GM18502 (cell line): Measurements from ENCODE around the gene AMN.
A peak's percentile ranks its signal among the peaks of the same experiment; 100 is the strongest.
"Not testable (repeated sequence)": the region's sequence is repeated elsewhere in the genome, so short reads cannot be mapped to it uniquely, and the experiment has no call there.

ENCODE experiments used
- ATAC-seq: cut with Tn5 transposase; IDR thresholded peaks from one replicate; pipeline ENCODE4 v1.9.1; 2021; ENCODE audit warnings: mild to moderate bottlenecking; ENCODE audit not compliant: unreplicated experiment, poor library complexity

Gene AMN

DNA sequence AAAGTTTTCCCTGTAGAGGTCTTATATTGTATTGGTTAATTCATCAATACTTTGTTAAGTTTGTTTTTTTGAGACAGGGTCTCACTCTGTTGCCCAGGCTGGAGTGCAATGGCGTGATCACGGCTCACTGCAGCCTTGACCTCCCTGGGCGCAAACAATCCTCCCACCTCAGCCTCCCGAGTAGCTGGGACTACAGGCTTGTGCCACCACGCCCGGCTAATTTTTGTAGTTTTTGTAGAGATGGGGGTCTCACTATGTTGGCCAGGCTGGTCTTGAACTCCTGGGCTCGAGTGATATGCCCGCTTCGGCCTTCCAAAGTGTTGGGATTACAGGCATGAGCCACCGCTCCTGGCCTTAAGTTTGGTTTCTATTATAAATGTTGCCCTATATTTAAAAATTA lies 4.4 kb downstream of the AMN start:
- not testable (repeated sequence) for ATAC-seq

DNA sequence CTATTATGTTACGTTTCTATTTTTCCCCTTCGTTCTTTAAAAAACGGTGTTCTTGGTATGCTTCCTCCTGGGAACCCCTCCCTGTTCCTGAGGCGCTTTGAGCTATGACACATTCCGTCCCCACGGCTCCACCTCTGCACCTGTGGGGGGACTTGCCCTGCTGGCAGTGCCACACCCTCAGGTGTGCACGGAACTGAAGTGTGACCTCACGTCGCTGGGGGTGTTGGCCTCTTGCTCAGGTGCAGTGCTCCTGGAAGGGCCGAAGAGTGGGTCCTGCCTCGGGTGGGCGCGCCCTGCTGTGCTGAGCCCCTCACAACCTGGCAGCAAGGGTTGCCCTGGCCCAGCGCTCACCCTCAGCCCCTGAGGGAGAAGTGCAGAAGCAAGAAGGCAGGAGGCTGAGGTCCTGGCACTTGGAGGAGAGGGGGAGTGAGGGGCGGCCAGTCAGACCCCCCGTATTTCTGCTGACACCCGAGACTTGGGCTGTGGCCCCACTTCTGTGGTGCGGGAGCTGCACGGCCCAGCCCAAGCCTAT lies 4.9 kb downstream of the AMN start:
- no peak for ATAC-seq

DNA sequence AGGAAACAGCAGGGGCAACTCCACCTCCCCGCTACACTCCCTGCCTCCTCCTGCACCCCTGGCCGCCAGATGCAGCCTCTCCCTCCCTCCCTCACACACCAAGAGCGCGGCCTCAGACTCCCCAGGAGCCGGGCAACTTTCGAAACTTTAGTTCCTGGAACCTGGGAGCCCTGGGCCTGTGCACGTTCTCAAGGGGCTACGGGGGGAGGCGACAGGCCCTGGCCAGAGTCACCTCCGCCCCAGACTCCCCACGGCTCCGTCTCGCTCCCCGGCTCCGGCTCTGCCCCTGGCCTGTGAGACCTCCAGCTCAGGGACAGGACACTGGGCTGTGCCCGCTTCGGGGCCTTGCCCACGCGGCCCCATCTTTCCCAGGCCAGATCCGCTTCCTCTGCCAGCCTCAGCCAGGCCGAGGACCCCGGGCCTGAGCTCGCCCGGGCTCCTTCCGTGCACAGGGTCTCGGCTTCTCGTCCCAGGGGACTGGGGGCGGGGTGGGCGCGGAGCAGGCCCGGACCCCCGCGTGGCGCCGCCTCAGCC lies 5.5 kb downstream of the AMN start:
- ATAC-seq: peak; percentile 18

DNA sequence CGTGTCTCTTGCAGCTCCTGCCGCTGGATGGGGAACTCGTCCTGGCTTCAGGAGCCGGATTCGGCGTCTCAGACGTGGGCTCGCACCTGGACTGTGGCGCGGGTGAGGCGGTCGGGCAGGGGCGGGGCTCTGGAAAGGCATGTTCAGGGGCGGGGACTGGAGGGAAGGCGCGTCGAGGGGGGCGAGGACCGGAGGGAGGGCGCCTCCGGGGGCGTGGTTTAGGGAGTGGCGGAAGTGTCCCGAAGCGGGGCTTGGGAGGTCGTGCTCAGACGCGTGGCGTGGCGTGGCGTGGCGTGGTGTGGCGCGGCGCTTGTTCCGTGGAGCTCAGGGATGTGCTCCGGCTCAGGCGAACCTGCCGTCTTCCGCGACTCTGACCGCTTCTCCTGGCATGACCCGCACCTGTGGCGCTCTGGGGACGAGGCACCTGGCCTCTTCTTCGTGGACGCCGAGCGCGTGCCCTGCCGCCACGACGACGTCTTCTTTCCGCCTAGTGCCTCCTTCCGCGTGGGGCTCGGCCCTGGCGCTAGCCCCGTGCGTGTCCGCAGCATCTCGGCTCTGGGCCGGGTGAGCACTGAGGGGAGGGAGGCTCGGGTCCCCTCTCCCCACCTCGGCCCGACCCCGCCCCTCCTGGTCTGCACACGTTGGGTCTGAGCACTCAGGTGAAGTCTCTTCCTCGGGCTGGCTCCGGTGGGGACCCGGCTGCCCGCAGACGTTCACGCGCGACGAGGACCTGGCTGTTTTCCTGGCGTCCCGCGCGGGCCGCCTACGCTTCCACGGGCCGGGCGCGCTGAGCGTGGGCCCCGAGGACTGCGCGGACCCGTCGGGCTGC lies 6.2 kb downstream of the AMN start:
- ATAC-seq: peak; percentile 63

DNA sequence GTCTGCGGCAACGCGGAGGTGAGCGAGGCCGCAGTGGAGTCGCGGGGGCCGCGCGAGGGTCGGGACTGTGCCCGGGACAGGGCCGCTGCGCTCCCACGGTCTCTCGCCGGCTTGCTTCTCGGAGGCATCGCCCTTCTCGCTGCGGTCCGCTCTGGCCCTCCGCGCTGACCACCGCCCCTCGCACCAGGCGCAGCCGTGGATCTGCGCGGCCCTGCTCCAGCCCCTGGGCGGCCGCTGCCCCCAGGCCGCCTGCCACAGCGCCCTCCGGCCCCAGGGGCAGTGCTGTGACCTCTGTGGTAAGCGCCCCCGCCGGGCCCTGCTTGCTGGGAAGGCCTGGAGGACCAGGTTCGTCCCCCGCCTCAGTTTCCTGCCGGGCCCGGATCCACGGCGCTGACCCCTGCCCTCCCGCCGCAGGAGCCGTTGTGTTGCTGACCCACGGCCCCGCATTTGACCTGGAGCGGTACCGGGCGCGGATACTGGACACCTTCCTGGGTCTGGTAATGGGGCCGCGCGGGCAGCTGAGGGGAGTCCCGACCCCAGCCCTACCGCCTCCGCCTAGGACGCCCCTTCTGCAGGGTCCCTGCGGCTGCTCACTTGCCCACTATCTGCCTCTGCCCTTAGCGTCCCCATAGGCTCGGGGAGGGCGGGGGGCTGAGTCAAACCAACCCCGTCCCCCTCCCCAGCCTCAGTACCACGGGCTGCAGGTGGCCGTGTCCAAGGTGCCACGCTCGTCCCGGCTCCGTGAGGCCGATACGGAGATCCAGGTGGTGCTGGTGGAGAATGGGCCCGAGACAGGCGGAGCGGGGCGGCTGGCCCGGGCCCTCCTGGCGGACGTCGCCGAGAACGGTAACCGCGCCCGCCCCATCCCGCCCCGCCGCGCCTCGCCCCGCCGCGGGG lies 7.0 kb downstream of the AMN start:
- no peak for ATAC-seq

DNA sequence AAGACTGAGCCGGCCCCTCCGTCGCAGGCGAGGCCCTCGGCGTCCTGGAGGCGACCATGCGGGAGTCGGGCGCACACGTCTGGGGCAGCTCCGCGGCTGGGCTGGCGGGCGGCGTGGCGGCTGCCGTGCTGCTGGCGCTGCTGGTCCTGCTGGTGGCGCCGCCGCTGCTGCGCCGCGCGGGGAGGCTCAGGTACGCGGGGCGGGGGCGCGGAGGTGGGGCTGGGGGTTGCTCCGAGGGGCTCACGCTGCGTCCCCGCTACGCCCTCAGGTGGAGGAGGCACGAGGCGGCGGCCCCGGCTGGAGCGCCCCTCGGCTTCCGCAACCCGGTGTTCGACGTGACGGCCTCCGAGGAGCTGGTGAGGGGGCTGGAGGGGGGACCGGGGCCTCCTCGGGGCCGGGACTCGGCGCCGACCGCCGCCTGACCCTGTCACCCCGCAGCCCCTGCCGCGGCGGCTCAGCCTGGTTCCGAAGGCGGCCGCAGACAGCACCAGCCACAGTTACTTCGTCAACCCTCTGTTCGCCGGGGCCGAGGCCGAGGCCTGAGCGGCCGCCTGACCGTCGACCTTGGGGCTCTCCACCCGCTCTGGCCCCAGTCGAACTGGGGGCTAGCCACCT lies 7.8 kb downstream of the AMN start:
- ATAC-seq: no peak

DNA sequence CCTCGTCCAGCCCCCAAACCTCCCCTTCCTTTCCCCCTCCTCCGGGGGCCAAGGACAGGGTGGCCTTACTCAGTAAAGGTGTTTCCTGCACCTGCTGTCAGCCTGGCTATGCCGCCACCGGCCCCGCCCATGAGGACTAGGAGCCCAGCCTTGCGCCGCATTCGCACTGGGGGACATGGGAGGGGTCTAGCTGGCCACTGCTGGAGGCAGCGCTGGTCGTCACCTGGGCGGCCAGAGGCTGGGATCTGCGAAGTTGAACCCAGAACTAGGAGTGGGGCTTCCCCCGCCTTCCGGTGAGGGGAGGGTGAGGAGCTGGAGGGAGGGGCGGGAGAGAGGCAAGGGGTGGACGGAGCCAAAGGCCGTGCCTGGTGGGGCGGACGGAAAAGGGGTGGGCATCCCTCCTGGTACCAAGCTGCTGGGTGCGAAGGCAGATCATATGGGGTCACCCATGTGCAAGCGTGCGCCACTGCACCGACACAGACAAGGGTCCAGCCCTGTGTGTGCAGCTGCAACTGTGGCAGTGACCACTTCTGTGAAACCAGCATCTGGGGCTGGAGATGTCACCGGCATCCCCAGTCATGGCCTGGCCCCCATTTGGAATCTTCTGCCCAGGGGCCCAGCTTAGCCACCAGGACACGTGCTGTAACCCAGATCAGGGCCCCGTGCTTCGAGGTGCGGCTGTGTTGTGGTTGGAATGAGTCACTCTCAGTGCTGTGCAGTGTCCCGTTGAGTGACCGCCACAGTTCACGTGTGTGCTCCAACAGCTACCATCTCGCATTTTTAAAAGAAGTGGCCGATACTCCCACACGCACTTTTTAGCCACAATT lies 8.5 kb downstream of the AMN start:
- ATAC-seq: no peak

DNA sequence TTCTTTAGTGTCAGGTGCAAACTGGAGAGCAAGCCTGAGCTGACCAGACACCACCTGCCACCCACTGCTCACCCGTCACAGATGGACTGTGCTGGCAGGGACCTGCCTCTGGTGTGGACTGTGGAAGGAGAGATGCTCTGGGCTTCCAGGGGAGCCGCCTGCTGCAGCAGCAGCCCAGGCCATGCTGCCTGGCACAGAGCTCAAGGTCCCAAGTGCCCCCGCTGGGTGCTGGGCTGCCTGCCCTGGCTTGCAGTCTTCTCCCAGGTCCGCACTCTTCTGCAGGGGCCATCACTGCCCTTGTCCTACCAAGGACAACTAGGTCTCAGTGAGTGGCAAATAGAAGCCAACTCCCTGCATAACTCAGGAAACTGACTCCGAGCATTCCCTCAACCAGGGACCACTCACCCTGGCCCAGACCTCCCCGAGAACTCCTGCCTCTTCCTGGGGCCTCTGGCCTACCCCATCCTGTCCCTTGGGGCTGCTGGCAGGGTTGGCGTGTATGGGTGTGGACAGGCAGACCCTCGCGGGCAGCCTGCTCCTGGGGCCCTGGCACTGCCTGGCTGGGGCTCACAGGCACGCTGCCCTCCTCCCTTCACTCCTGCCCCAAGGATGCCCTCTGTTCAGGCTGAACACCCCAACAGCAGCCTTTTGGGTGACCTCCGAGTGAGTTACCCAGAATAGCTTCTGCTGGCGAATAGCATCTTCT lies 9.3 kb downstream of the AMN start:
- no peak for ATAC-seq

DNA sequence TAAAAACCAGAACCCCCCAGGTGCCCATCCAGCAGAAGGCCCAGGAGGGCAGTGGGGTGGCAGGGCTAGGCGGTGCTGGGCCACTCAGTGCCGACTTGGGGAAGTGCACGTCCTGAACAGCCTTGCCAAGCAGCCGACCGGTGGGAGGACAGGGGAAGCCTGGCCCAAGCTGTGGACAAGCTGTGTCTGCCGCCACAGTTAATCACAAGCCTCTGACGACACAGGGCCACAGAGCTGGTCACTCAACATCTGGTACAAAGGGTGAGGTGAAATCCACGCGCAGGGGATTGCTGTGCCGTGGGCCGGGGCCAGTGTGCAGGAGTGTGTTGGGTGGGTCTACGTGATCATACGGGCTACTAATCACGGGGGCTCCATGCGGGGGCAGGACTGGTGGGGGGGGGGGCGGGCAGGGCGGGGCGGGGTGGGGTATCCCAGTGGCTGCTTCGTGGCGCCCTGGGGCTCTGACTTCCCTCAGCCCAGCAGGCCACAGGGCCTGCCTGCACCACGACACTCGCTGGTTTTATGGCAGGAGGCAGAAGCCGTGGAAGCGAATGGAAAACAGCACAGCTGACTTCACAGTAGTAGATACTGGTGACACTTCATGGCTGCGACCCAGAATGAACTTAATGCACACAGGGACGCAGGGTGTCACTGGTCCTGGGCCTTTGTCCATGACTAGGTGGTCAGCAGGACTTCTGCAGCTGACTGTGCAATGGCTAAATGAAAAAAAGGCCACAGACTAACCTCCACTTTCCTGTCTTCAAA lies 10.2 kb downstream of the AMN start:
- no peak for ATAC-seq

DNA sequence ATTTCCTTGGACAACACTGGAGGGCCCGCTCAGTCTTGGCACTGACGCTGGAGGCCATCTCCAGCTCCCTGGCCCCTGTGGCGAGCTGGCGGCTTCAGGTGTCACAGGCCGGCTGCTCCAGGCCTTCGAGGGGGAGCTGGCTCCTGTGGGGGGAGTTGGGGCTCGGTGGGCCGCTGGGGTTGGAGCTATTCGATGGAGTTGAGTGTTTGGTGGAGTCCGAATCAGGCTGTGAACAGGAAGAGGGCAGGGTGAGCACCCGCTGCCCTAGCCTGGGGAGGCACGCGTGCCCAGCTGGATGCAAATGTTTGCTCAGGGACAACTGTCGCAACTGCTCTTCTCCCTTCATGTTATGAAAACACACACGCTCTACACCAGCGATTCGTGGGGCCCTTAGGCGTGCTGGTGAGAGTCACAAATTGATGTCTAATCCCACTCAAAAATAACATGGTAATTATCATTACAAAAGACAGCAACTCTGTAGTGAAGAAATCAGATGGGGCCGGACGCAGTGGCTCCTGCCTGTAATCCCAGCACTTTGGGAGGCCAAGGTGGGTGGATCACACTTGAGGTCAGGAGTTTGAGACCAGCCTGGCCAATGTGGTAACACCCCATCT lies 11.3 kb downstream of the AMN start:
- no peak for ATAC-seq

DNA sequence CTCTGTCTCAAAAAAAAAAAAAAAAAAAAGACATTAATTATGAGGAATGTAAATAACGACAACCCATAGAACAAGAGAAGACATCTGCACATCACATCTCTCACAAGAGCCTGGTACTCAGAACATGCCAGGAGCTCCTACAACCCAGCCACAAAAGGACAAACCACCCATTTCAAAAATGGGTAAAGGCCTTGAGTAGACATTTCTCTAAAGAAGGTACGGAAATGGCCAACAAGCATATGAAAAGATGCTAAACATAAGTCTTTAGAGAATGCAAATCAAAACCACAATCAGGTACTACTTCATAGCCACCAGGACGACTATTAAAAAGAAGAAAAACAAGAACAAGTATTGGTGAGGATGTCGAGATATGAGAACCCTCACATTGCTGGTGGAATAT lies 13.3 kb downstream of the AMN start:
- ATAC-seq: no peak

DNA sequence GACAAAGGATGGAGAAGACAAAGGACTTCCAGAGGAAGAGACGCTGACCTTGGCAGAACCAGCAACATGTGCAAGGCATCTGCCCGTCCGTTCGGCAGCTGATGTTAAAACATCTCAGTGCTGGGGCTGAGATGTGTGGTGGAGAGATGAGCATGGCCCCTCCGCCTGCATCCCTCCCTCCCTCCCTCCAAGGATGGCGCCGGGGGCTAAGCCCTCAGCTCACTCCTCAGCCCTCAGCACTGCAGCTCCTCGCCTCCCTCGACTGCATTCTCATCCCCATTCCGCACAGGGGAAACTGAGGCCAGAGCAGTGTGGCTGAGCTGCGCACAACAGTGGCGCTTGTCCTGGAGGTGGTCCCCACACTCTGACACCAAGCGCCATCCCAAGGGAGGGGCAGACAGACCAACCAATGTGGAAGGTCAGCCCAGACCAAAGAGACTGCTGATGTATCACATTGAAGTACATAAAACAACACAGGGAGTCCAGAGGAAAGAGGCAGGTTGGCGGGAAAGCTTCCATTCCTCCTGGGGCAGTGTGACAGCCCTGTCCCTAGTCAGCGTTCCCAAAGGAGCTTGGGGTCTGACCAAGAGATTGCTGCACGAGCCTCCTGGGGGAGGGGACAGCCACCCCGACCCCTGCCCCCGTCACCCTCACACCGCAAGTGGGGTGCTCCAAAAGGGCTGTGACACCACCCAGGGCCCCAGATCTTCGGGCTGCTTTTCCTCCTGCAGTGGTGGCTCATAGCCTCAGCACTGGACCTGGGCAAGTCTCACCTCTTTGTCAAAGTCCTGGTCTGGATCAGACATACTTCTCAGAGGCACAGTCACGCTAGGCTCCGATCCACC lies 15.1 kb downstream of the AMN start:
- no peak for ATAC-seq

DNA sequence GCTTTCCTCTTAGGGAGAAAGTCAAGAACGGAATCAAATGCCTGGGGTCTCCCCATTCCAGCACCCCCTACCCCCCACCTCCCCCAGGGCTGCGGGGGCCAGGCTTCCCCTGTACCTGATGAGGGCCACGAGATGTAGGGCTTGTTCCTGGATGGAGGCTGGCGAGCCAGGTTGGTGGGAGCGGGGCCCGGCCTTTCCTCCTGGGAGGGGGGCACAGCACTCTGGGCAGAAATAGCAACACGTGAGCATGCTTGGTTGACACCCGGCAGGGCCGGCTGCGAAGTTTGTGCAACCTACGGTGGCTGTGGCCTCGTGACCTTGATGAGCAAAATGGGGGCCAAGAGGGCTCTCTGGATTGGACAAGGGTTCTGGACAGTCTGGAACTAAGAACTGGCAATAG lies 15.7 kb downstream of the AMN start:
- ATAC-seq: no peak

DNA sequence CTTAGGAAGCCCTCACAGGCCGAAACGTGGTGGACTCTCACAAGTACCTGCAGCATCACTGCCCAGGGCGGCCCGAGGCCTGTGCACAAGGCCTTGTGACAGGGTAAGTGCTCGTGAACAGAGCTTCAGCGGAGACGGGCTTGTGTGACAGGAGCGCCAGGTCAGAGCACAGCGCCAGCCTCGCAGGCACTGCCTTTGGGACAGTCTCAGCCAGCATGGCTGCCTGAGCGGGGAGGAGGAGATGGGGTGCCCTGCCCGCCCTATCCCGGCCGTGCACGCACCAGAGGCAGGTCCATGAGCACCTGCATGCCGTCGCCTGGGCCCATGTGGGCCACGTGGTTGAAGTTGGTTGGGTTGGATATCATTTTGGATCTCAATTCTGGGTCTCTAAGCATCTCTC lies 16.9 kb downstream of the AMN start:
- ATAC-seq: no peak

DNA sequence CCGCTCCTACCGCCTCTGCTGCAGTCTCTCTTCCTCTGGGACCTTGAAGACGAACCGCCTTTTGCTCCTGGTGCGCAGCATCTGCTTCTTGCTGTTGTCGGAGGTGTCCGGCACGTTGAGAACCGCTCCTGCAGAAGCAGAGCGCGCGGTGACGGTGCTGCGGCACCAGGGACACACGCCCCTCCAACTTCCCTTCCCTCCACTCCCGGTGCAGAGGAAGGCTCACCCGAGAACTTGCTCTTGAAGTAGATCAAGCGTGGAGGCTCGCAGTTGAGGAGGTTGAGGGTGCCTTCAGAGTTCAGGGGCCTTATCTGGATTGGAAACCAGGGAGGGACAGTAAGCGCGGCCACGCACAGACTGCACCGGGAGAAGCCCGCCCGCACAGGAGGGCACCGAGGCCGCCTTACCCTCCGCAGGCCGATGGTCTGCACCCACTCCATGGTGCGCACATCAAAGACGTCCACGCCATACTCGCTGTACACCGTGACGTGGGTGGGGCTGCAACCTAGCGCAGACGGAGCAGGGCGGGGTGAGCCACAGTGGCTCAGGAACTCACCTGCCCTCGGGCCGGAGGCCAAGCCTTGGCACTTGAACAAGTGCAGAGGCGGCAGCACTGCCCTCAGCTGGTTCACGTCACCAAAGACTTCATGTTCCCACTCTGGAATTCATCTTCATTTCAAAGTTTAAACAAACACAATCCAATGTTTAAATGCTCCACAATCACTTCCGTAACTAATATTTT lies 17.5 kb downstream of the AMN start:
- ATAC-seq: no peak

DNA sequence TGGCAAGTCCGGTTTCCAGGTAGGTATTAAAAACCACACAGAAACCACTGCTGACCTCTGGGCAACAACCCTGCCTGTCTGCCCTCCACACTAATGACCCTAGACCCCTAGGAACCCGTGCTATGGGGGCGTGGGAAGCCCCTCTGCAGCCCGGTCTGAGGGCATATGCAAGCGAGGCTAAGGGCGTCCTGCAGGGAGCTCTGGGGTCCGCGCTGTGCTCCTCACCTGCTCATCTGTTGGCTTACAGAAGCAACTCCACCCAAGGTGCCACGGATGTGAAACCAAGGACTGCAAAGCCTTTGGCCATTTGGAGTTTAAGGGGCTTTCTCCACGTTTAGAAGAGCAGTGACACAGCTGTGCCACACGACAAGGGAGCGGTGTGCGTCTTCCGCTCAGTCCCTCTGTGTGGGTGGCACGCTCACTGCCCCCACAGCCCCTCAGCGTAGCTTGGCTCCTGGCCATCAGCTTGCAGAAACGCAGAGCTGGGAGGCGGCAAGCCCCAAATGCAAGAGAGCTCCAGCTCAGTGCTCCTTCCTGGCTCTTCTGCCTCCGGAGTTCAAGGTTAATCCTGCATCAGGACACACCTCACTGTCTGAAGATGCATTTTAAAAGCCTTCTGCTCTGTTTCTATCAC lies 18.4 kb downstream of the AMN start:
- ATAC-seq: no peak
